Ishikawa (cell line): ENCODE measurements around the gene CCDC188.

Experiments used
- CEBPB ChIP-seq: IDR thresholded peaks from 2 replicates; pipeline ENCODE4 v1.6.1; 2012
- CREB1 ChIP-seq: IDR thresholded peaks from 2 replicates; pipeline ENCODE4 v1.6.1; 2012; ENCODE audit warnings: low read depth
- EGR1 ChIP-seq: IDR thresholded peaks from 2 replicates; pipeline ENCODE4 v1.6.1; 2012
- EP300 ChIP-seq: IDR thresholded peaks from 2 replicates; pipeline ENCODE4 v1.6.1; 2012; ENCODE audit warnings: borderline replicate concordance
- FOXM1 ChIP-seq: IDR thresholded peaks from 2 replicates; pipeline ENCODE4 v1.6.1; 2012; ENCODE audit warnings: low read depth, borderline replicate concordance
- MAX ChIP-seq: IDR thresholded peaks from 2 replicates; pipeline ENCODE4 v1.6.1; 2012
- NFIC ChIP-seq: IDR thresholded peaks from 2 replicates; pipeline ENCODE4 v1.6.1; 2012
- RAD21 ChIP-seq: IDR thresholded peaks from 2 replicates; pipeline ENCODE4 v1.6.1; 2012; ENCODE audit warnings: low read depth
- REST ChIP-seq: IDR thresholded peaks from 2 replicates; pipeline ENCODE4 v1.6.1; 2012; ENCODE audit warnings: low read depth, mild to moderate bottlenecking
- TAF1 ChIP-seq: IDR thresholded peaks from 2 replicates; pipeline ENCODE4 v1.6.1; 2012; ENCODE audit warnings: low read depth, mild to moderate bottlenecking
- TCF12 ChIP-seq: IDR thresholded peaks from 2 replicates; pipeline ENCODE4 v1.6.1; 2012; ENCODE audit warnings: low read depth
- TEAD4 ChIP-seq: IDR thresholded peaks from 2 replicates; pipeline ENCODE4 v1.6.1; 2012
- USF1 ChIP-seq: IDR thresholded peaks from 2 replicates; pipeline ENCODE4 v1.6.1; 2012
- YY1 ChIP-seq: IDR thresholded peaks from 2 replicates; pipeline ENCODE4 v1.6.1; 2012; ENCODE audit warnings: low read depth
- ZBTB7A ChIP-seq: IDR thresholded peaks from 2 replicates; pipeline ENCODE4 v1.6.1; 2012; ENCODE audit warnings: low read depth

The CCDC188 gene

GRCh38 chr22:20133930-20134549 is 16.8 kb downstream of the CCDC188 start:
- TF ChIP-seq EP300 = no peak
- no peak for TF ChIP-seq CEBPB
- no peak for TF ChIP-seq MAX

- TF ChIP-seq NFIC = no peak
- no peak for TF ChIP-seq EP300
- TF ChIP-seq CEBPB = no peak
- TF ChIP-seq TEAD4 = no peak
- TF ChIP-seq EGR1 = no peak
- no peak for TF ChIP-seq FOXM1
- no peak for TF ChIP-seq TAF1
- no peak for TF ChIP-seq TCF12
- no peak for TF ChIP-seq MAX
- TF ChIP-seq REST = no peak
- no peak for TF ChIP-seq RAD21
- no peak for TF ChIP-seq CREB1
- no peak for TF ChIP-seq YY1
- no peak for TF ChIP-seq USF1
- no peak for TF ChIP-seq ZBTB7A
Observed at GRCh38 chr22:20132686-20133246, 18.1 kb downstream of the CCDC188 start.

GRCh38 chr22:20131859-20132685 is 18.8 kb downstream of the CCDC188 start:
- TF ChIP-seq RAD21 = no peak
- TF ChIP-seq TEAD4 = no peak
- TF ChIP-seq FOXM1 = no peak
- peak; percentile 89 for TF ChIP-seq MAX
- TF ChIP-seq TCF12 = no peak
- no peak for TF ChIP-seq EGR1
- no peak for TF ChIP-seq CREB1
- no peak for TF ChIP-seq NFIC
- no peak for TF ChIP-seq EP300
- peak; percentile 60 for TF ChIP-seq USF1

- TF ChIP-seq EGR1 = no peak
- no peak for TF ChIP-seq RAD21
- no peak for TF ChIP-seq TAF1
- TF ChIP-seq REST = no peak
- TF ChIP-seq CREB1 = no peak
- TF ChIP-seq EP300 = no peak
- no peak for TF ChIP-seq NFIC
- TF ChIP-seq YY1 = no peak
- TF ChIP-seq MAX = no peak
- no peak for TF ChIP-seq ZBTB7A
- TF ChIP-seq FOXM1 = no peak
- TF ChIP-seq USF1 = no peak
- no peak for TF ChIP-seq TEAD4
- TF ChIP-seq CEBPB = no peak
- no peak for TF ChIP-seq TCF12
Observed at GRCh38 chr22:20131597-20131858, 19.3 kb downstream of the CCDC188 start, which contains the start of gene ZDHHC8. Gene ZDHHC8 (plus strand): TSS chr22:20131804. CDS start chr22:20131948, 144 bp downstream.
